ENCODE results near the gene MVB12A. TPM values are rescaled to one million over a fixed set of nuclear protein-coding genes. Genes with fewer than 3 reads are reported as not detected.

Gene MVB12A
- total RNA-seq, 1 donor from 2014 or later = 33.2 TPM

- Histone ChIP-seq H4K20me1 (ENCODE audit: low read depth) (no peaks in the 10 kb centered on the region), H3K4me2 (peak overlapping the region; percentile 73), H3K36me3 (no peaks in the 10 kb centered on the region), H3K4me3 (peak overlapping the region; percentile 27), H3K79me2 (ENCODE audit: low read depth) (no peaks in the 10 kb centered on the region), H3F3A (ENCODE audit: low read depth) (peaks cover 21% of the 10 kb centered on the region), H3K27me3 (peaks cover 54% of the 10 kb centered on the region), H2AFZ (replicated peaks) (peak overlapping the region; percentile 55), H3K9ac (no peak overlapping the region), H3K4me1 (peaks cover 6% of the 10 kb centered on the region), H3K9me3 (ENCODE audit: low read depth) (no peaks in the 10 kb centered on the region), H3K27ac (no peak overlapping the region)
- DNase-seq (ENCODE audit: low spot score) = peak; percentile 62
- Mint-ChIP-seq H3K4me1 (peaks cover 18% of the 10 kb centered on the region), H3K4me3 (peak overlapping the region; percentile 54), H3K9me3 (peaks cover 2% of the 10 kb centered on the region), H3K27ac (no peak overlapping the region), H3K27me3 (ENCODE audit: insufficient read depth, low read depth) (peaks cover 38% of the 10 kb centered on the region), H3K36me3 (no peaks in the 10 kb centered on the region)
- TF ChIP-seq CTCF (IDR thresholded peaks at IDR 0.05) = no peak
- no peak for TF ChIP-seq EZH2phosphoT487 (IDR thresholded peaks at IDR 0.05)
- TF ChIP-seq EZH2 (IDR thresholded peaks at IDR 0.05) = no peak
These were observed 34.8 kb downstream of the MVB12A start for GRCh38 chr19:17454576-17455071.

- Histone ChIP-seq H3K79me2 (ENCODE audit: low read depth) (no peaks in the 10 kb centered on the region), H3K36me3 (no peaks in the 10 kb centered on the region), H3K9ac (no peak overlapping the region), H3K4me1 (peaks cover 6% of the 10 kb centered on the region), H3K27ac (no peak overlapping the region), H3K9me3 (ENCODE audit: low read depth) (no peaks in the 10 kb centered on the region), H3K27me3 (peaks cover 45% of the 10 kb centered on the region), H3F3A (ENCODE audit: low read depth) (peaks cover 21% of the 10 kb centered on the region), H3K4me2 (peak overlapping the region; percentile 73), H4K20me1 (ENCODE audit: low read depth) (no peaks in the 10 kb centered on the region), H2AFZ (replicated peaks) (no peak overlapping the region), H3K4me3 (no peak overlapping the region)
- Mint-ChIP-seq H3K36me3 (no peaks in the 10 kb centered on the region), H3K27me3 (ENCODE audit: insufficient read depth, low read depth) (peaks cover 34% of the 10 kb centered on the region), H3K4me3 (no peak overlapping the region), H3K9me3 (no peaks in the 10 kb centered on the region), H3K4me1 (peaks cover 16% of the 10 kb centered on the region), H3K27ac (no peak overlapping the region)
- peak; percentile 45 for TF ChIP-seq EZH2 (IDR thresholded peaks at IDR 0.05)
- no peak for TF ChIP-seq CTCF (IDR thresholded peaks at IDR 0.05)
- peak; percentile 38 for TF ChIP-seq EZH2phosphoT487 (IDR thresholded peaks at IDR 0.05)
- DNase-seq (ENCODE audit: low spot score) = peak; percentile 37
These were observed 35.7 kb downstream of the MVB12A start for GRCh38 chr19:17455308-17456123.

- peaks cover 6% of the 10 kb centered on the region for H3K4me1 ChIP-seq
- no peak overlapping the region for H3K4me3 Mint-ChIP-seq
- H3K36me3 Mint-ChIP-seq = no peaks in the 10 kb centered on the region
- no peaks in the 10 kb centered on the region for H3K36me3 ChIP-seq
- peak overlapping the region; percentile 73 for H3K4me2 ChIP-seq
- H3K9me3 ChIP-seq (ENCODE audit: low read depth) = no peaks in the 10 kb centered on the region
- no peak overlapping the region for H3K4me3 ChIP-seq
- no peaks in the 10 kb centered on the region for H4K20me1 ChIP-seq (ENCODE audit: low read depth)
- no peaks in the 10 kb centered on the region for H3K79me2 ChIP-seq (ENCODE audit: low read depth)
- peaks cover 45% of the 10 kb centered on the region for H3K27me3 ChIP-seq
- TF ChIP-seq CTCF (IDR thresholded peaks at IDR 0.05) (no peak), EZH2 (IDR thresholded peaks at IDR 0.05) (no peak), EZH2phosphoT487 (IDR thresholded peaks at IDR 0.05) (no peak)
- peaks cover 21% of the 10 kb centered on the region for H3F3A ChIP-seq (ENCODE audit: low read depth)
- peaks cover 16% of the 10 kb centered on the region for H3K4me1 Mint-ChIP-seq
- H3K27ac ChIP-seq = no peak overlapping the region
- no peak overlapping the region for H2AFZ ChIP-seq (replicated peaks)
- H3K27me3 Mint-ChIP-seq (ENCODE audit: insufficient read depth, low read depth) = peaks cover 34% of the 10 kb centered on the region
- H3K9ac ChIP-seq = no peak overlapping the region
- H3K27ac Mint-ChIP-seq = no peak overlapping the region
- no peaks in the 10 kb centered on the region for H3K9me3 Mint-ChIP-seq
- DNase-seq (ENCODE audit: low spot score) = no peak
These were observed 36.3 kb downstream of the MVB12A start for GRCh38 chr19:17456127-17456526.
